GM18505 (cell line): Measurements from ENCODE around the gene PLPPR1.
"Not testable (repeated sequence)": the region's sequence is repeated elsewhere in the genome, so short reads cannot be mapped to it uniquely, and the experiment has no call there.

ENCODE experiments used
- ATAC-seq: cut with Tn5 transposase; IDR thresholded peaks from one replicate; pipeline ENCODE4 v1.9.1; 2021; ENCODE audit not compliant: unreplicated experiment
- POLR2A ChIP-seq: IDR thresholded peaks from 4 replicates; pipeline ENCODE4 v1.6.1; 2011; ENCODE audit warnings: borderline replicate concordance; ENCODE audit not compliant: insufficient read depth, insufficient read length; ENCODE audit errors: extremely low read depth

PLPPR1 gene

GRCh38 chr9:101274971-101275768 lies 246.6 kb downstream of the PLPPR1 start:
- no peak for TF ChIP-seq POLR2A
- no peak for ATAC-seq

- TF ChIP-seq POLR2A = no peak
- ATAC-seq = no peak
Measured at GRCh38 chr9:101275769-101276250, 247.3 kb downstream of the PLPPR1 start.

GRCh38 chr9:101291043-101291442 lies 262.5 kb downstream of the PLPPR1 start:
- ATAC-seq = not testable (repeated sequence)

- no peak for TF ChIP-seq POLR2A
Measured at GRCh38 chr9:101299901-101300300, 271.4 kb downstream of the PLPPR1 start.

DNA sequence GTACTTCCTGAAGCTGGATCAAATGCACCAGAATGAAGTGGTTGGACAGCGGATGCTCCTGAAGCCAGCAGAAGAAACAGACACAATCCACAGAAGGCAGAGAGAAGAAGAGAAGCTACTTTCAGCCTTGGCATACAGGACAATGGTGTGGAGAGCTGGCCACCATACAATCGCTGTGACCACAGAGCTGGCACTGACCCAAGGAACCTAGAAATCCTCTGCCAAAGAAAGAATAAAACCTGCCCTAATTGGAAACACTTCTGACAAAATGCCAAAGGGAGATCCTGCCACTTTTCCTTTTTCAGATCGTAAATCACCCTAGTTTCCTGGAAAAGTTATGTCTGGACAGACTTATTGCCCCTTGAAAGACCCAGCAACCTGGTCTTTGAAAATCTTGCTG lies 278.5 kb downstream of the PLPPR1 start:
- ATAC-seq = no peak
- no peak for TF ChIP-seq POLR2A

More at GRCh38 chr9:101299901-101300300, 271.4 kb downstream of the PLPPR1 start:
- ATAC-seq = no peak

DNA sequence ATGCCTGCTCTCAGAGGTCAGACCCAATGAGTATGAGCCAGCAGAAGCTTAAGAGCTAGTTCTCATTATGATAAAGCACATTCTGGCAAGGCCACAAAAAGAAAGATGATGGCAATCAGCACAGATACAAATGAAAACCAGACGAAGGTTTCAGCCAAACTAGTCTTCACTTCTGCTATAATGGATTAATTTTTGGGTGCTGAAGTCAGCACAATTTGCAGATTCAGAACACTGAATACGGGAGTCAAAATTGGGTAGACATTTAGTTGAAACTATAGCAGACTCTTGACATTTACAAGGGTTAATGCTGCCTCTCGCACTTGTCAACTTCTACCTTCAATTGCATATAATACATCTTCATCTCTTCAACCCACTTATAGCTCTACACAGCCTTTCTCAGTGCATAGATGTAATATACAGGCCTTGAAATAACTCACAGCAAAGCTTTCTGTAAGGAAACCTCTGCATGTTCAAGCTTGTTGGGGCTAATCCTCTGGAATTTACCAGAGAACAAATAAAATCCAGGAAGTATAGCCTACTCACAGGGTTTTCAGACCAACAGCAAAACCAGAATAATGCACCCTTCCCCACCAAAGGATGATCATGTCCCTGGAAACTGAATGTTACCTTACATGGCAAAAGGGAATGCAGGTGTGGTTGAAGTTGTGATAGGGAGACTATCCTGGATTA lies 279.1 kb downstream of the PLPPR1 start:
- no peak for TF ChIP-seq POLR2A
- ATAC-seq = no peak

- TF ChIP-seq POLR2A = no peak
- ATAC-seq = no peak
Measured at GRCh38 chr9:101309139-101309538, 280.6 kb downstream of the PLPPR1 start.

DNA sequence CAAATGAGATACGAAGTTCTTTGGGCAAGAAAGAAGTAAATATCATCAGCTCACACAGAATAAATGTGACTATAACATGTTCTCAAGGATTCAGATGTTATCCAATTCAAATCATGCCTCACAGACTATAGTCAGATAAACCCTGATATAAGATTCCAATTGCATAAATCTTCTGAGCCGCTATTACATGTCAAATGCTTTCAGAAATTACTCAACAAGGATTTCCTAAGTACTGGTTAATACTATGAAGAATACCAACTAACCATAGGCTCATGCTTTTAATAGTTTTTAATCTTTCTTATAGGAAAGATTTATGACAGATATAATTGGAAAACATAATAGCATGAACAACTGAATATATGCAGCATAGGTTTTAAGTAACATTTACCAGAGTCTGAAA lies 282.7 kb downstream of the PLPPR1 start:
- no peak for TF ChIP-seq POLR2A
- no peak for ATAC-seq

- peak; percentile 95 for ATAC-seq
- TF ChIP-seq POLR2A = no peak
Measured at GRCh38 chr9:101311758-101312420, 283.4 kb downstream of the PLPPR1 start.

- TF ChIP-seq POLR2A = no peak
- ATAC-seq = no peak
Measured at GRCh38 chr9:101312661-101313060, 284.1 kb downstream of the PLPPR1 start.

- TF ChIP-seq POLR2A = no peak
Measured at GRCh38 chr9:101315112-101315450, 286.6 kb downstream of the PLPPR1 start.

GRCh38 chr9:101317735-101318134 lies 289.2 kb downstream of the PLPPR1 start:
- no peak for ATAC-seq
- no peak for TF ChIP-seq POLR2A

More at GRCh38 chr9:101315112-101315450, 286.6 kb downstream of the PLPPR1 start:
- ATAC-seq = no peak

GRCh38 chr9:101323129-101323528 lies 294.6 kb downstream of the PLPPR1 start:
- TF ChIP-seq POLR2A = no peak
- no peak for ATAC-seq
